Esophagus squamous epithelium (tissue), 5 donors: ENCODE measurements around the gene ROR2. TPM values are rescaled to one million over a fixed set of nuclear protein-coding genes. Genes with fewer than 3 reads are reported as not detected.

Experiments
- DNase-seq: peaks from one replicate; lab custom pipeline; 2025; lab: John Stamatoyannopoulos, UW
- H3K27ac ChIP-seq, 4 donors: fragments of 200-600 bp; sonication (generic); one replicate each; pipeline ENCODE4 v1.5.1; 2016 to 2019; ENCODE audit warnings: mild to moderate bottlenecking in 1 of 4
- H3K27me3 ChIP-seq, 4 donors: fragments of 200-600 bp; sonication (generic); 1 replicate in 3 of 4; 2 replicates in 1 of 4; pipeline versions ENCODE4 v1.5.1 to v1.6.0; 2017 to 2021; ENCODE audit warnings: antibody characterized with exemption in 1 of 4
- H3K36me3 ChIP-seq, 3 donors: fragments of 200-600 bp; sonication (generic); one replicate each; pipeline ENCODE4 v1.5.1; 2016 to 2019
- H3K4me1 ChIP-seq, 3 donors: fragments of 200-600 bp; sonication (generic); one replicate each; pipeline ENCODE4 v1.5.1; 2017 to 2019
- H3K4me3 ChIP-seq, 4 donors: fragments of 200-600 bp; sonication (generic); 1 replicate in 3 of 4; 2 replicates in 1 of 4; pipeline ENCODE4 v1.5.1; 2016 to 2019; ENCODE audit warnings: mild to moderate bottlenecking in 2 of 4, moderate library complexity in 1 of 4
- H3K9me3 ChIP-seq, 3 donors: fragments of 200-600 bp; sonication (generic); one replicate each; pipeline ENCODE4 v1.5.1; 2016 to 2019
- POLR2A ChIP-seq, 4 donors: fragments of 450-650 bp; IDR thresholded peaks; one replicate each; pipeline ENCODE4 v1.6.1; 2017; ENCODE audit warnings: antibody characterized with exemption in 4 of 4, mild to moderate bottlenecking in 4 of 4, moderate library complexity in 3 of 4
- WGBS, 2 donors: methylation state at CpG; one replicate each; pipeline ENCODE4 v1.1.5; 2018; 5-methylcytosine and 5-hydroxymethylcytosine counted together
- intact Hi-C: fragments of 100-400 bp; cut with DNase I; formaldehyde crosslinking; loops from one replicate; pipeline ENCODE4 v1.15.0; 2022
- total RNA-seq, 4 donors: library from RNA; depleted of rRNA; stranded (reverse); fragments of >200 nt; gene quantifications; one replicate each; pipeline ENCODE4 v1.1.0, GENCODE V29; 2016
- TF ChIP-seq, protein P1 (sequence below), 6 experiments: fragments of 450-650 bp in 4 of 6; fragments of 200-600 bp in 2 of 6; sonication (generic) in 2 of 6; IDR thresholded peaks; one replicate each; pipeline ENCODE4 v1.5.1; 2016 to 2019; ENCODE audit warnings: antibody characterized with exemption in 6 of 6, mild to moderate bottlenecking in 4 of 6, moderate library complexity in 4 of 6
- donor health status: DM: yes; HTN: yes; CAD: no.

The ROR2 gene
- total RNA-seq, 4 donors from 2014 or later = 0.68 to 12.6 (median 3.7) TPM

DNA sequence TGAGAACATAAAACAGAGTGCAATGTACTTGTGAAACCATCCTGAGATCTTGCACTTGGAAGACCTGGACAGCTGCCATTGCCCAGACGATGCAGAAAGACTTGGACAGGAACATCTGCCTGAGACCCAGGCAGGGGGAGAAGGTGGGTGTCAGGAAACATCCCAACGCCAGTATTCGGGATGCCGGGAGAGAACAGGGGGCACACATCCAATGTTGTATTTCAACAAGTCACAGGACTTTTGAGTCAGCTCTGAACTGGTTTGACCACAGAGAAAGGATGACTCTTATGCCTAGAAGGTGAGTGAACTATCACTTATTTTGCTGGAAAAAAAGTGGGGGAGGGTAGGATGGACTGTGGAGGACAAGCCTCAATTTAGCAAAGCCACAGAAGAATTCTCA lies 124.6 kb downstream of the ROR2 start:
- 16 to 41% methylated on average over 4 of the region's 4 CpGs for WGBS, 2 donors
- Histone ChIP-seq H3K27me3 (peaks cover 0 to 51% (median 0%) of the 10 kb centered on the region in 4 donors), H3K27ac (peak overlapping the region; percentile 25 to 85 (median 61)), H3K4me3 (peak overlapping the region in 1 of 4 donors; percentile 26), H3K9me3 (no peaks in the 10 kb centered on the region), H3K36me3 (no peaks in the 10 kb centered on the region), H3K4me1 (peaks cover 0 to 19% (median 10%) of the 10 kb centered on the region in 3 donors)
- TF ChIP-seq POLR2A (IDR thresholded peaks at IDR 0.05) = no peak
- TF ChIP-seq, protein P1, sequence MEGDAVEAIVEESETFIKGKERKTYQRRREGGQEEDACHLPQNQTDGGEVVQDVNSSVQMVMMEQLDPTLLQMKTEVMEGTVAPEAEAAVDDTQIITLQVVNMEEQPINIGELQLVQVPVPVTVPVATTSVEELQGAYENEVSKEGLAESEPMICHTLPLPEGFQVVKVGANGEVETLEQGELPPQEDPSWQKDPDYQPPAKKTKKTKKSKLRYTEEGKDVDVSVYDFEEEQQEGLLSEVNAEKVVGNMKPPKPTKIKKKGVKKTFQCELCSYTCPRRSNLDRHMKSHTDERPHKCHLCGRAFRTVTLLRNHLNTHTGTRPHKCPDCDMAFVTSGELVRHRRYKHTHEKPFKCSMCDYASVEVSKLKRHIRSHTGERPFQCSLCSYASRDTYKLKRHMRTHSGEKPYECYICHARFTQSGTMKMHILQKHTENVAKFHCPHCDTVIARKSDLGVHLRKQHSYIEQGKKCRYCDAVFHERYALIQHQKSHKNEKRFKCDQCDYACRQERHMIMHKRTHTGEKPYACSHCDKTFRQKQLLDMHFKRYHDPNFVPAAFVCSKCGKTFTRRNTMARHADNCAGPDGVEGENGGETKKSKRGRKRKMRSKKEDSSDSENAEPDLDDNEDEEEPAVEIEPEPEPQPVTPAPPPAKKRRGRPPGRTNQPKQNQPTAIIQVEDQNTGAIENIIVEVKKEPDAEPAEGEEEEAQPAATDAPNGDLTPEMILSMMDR (IDR thresholded peaks at IDR 0.05) = no peak
- no peak for DNase-seq
- intact Hi-C loops = no loop called here

DNA sequence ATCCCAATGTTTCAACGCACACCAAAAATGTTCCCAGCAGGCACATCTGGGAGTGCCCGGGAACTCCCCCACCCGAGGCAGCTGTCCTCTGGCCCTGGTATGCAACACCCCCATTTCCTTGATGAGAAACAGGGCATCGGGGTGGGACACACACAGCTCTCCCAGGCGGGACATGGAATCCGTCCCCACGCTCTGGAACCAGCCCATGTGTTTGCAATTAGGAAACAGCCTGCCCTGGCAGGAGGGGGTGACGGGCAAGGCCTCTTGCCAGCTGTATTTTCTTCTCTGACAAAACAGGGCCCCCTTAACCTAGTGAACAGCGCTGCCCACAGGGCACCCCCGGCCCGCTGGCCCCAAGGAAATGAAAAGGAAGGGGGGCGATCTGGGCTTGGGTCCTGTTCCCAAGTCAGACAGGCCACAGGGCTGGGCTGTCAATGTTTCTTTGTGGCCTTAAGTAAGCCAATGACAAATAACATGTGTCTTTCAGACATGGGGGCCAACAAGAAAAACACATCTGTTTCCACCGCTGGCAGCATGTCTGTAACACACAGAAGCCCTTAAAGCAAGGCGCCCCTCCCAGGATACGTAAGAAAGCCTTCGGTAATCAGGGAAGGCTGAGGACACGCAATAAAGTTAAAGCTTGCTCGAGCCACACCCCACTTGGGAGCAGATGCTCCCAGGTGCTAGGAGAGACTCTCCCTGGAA lies 125.3 kb downstream of the ROR2 start:
- Histone ChIP-seq H3K4me1 (peaks cover 0 to 19% (median 10%) of the 10 kb centered on the region in 3 donors), H3K4me3 (peak overlapping the region in 1 of 4 donors; percentile 26), H3K36me3 (no peaks in the 10 kb centered on the region), H3K9me3 (no peaks in the 10 kb centered on the region), H3K27ac (peak overlapping the region; percentile 25 to 85 (median 61)), H3K27me3 (peaks cover 0 to 55% (median 0%) of the 10 kb centered on the region in 4 donors)
- WGBS, 2 donors = 52 to 55% methylated on average over 12 to 13 of the region's 18 CpGs
- intact Hi-C loops = no loop called here
- DNase-seq = no peak
- no peak for TF ChIP-seq POLR2A (IDR thresholded peaks at IDR 0.05)
- TF ChIP-seq, protein P1 (IDR thresholded peaks at IDR 0.05) = no peak

DNA sequence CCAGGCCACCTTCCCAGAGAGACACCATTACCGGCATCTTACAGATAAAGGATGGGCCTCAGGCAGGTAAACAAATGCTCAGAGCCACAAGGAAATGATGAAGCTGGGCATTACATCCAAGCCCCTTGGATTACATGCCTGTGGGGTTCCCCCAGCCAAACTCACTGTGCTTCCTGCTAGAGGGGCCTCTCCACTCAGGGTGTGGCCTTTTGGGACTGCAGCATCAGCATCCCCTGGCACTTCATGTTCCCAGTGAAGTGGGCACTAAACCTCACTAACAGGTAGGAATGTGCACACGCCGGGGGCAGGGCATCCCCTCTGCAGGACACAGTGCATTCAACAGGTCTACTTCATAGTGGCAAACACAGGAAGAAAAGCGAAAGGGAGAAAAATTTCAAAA lies 125.9 kb downstream of the ROR2 start:
- intact Hi-C loops = no loop called here
- no peaks in the 10 kb centered on the region for H3K36me3 ChIP-seq
- H3K9me3 ChIP-seq = no peaks in the 10 kb centered on the region
- H3K27me3 ChIP-seq = peaks cover 0 to 60% (median 0%) of the 10 kb centered on the region in 4 donors
- peak overlapping the region in 1 of 4 donors; percentile 26 for H3K4me3 ChIP-seq
- 83 to 84% methylated on average over 1 to 4 of the region's 4 CpGs for WGBS, 2 donors
- H3K27ac ChIP-seq = peak overlapping the region in 3 of 4 donors; percentile 46 to 85 (median 76)
- DNase-seq = no peak
- peaks cover 0 to 19% (median 10%) of the 10 kb centered on the region in 3 donors for H3K4me1 ChIP-seq
- no peak for TF ChIP-seq POLR2A (IDR thresholded peaks at IDR 0.05)
- TF ChIP-seq, protein P1 (IDR thresholded peaks at IDR 0.05) = no peak

DNA sequence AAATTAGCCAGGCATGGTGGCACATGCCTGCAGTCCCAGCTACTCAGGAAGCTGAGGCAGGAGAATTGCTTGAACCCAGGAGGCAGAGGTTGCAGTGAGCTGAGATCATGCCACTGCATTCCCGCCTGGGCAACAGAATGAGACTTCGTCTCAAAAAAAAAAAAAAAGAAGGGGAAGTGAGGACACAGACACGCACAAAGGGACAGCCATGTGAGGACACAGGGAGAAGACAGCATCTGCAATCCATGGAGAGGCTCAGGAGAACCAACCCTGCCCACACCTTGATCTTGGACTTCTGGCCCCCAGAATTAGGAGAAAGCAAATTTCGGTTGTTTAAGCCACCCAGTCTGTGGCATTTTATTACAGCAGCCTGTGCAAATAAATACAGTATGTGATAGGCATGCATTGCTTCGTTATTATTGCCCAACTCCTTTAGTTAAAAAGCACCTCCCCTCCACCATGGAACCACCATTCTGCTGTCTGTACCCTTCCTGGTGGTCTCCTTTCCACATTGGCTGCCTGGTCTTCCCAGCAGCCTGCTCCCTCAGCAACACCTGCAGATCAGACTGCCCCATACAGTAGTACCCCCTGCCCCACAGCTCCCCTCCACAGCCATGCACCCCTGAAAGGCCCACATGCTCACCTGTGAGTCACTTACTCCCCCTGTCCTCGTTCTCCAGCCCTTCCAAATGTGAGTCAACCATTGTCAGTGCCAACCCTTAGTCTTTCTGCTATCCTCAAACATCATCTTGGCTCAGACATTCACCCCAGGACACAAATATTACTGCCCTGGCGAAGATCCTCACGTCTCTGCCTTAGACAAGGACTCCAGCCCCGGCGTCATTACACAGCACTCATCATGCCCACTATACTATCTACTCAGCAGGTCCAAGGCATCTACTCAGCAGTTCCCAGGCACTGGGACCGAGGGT lies 128.8 kb downstream of the ROR2 start:
- no peaks in the 10 kb centered on the region for H3K9me3 ChIP-seq
- DNase-seq = no peak
- no peak overlapping the region for H3K4me3 ChIP-seq
- intact Hi-C loops = no loop called here
- 45 to 63% methylated on average over 11 of the region's 11 CpGs for WGBS, 2 donors
- TF ChIP-seq, protein P1 (IDR thresholded peaks at IDR 0.05) = no peak
- no peak for TF ChIP-seq POLR2A (IDR thresholded peaks at IDR 0.05)
- H3K27ac ChIP-seq = peak overlapping the region in 3 of 4 donors; percentile 6 to 39 (median 36)
- H3K27me3 ChIP-seq = peaks cover 0 to 75% (median 0%) of the 10 kb centered on the region in 4 donors
- no peaks in the 10 kb centered on the region for H3K36me3 ChIP-seq
- H3K4me1 ChIP-seq = peaks cover 0 to 45% (median 19%) of the 10 kb centered on the region in 3 donors
